HT-29 (cell line): ENCODE results near the gene FASLG. TPM values are rescaled to one million over a fixed set of nuclear protein-coding genes. Genes with fewer than 3 reads are reported as not detected.

Experiments
- DNase-seq: peaks from one replicate; pipeline ENCODE4 v3.0.0-alpha.2; 2015; ENCODE audit warnings: low spot score
- total RNA-seq: library from RNA; depleted of rRNA; stranded (reverse); fragments of >200 nt; shearing (Covaris generic); gene quantifications from 2 replicates; pipeline ENCODE4 v1.2.3, GENCODE V29; 2014

The FASLG gene
- total RNA-seq, 1 experiment from 2014 or later, result not detected

- no peak for DNase-seq
Measured at GRCh38 chr1:172646653-172647052, 12.2 kb upstream of the FASLG start.

GRCh38 chr1:172647110-172647564 lies 11.8 kb upstream of the FASLG start:
- no peak for DNase-seq

GRCh38 chr1:172647987-172648386 lies 10.9 kb upstream of the FASLG start:
- DNase-seq, result no peak

- no peak for DNase-seq
Measured at GRCh38 chr1:172650474-172651193, 8.3 kb upstream of the FASLG start.

- DNase-seq, result peak; percentile 35
Measured at GRCh38 chr1:172653015-172653709, 5.7 kb upstream of the FASLG start.

GRCh38 chr1:172654535-172654934 lies 4.4 kb upstream of the FASLG start:
- DNase-seq, result peak; percentile 41

- no peak for DNase-seq
Measured at GRCh38 chr1:172656576-172656975, 2.3 kb upstream of the FASLG start.

- no peak for DNase-seq
Measured at GRCh38 chr1:172657586-172657985, 1.3 kb upstream of the FASLG start.

GRCh38 chr1:172661107-172661506 lies 2.2 kb downstream of the FASLG start:
- no peak for DNase-seq

GRCh38 chr1:172662464-172663109 lies 3.7 kb downstream of the FASLG start:
- peak; percentile 59 for DNase-seq

GRCh38 chr1:172663732-172664131 lies 4.8 kb downstream of the FASLG start:
- no peak for DNase-seq

- DNase-seq, result no peak
Measured at GRCh38 chr1:172668097-172668496, 9.2 kb downstream of the FASLG start.

GRCh38 chr1:172669011-172669410 lies 10.1 kb downstream of the FASLG start:
- no peak for DNase-seq

GRCh38 chr1:172670316-172670715 lies 11.4 kb downstream of the FASLG start:
- no peak for DNase-seq

GRCh38 chr1:172670791-172671190 lies 11.9 kb downstream of the FASLG start:
- no peak for DNase-seq

GRCh38 chr1:172671591-172671990 lies 12.7 kb downstream of the FASLG start:
- no peak for DNase-seq

GRCh38 chr1:172672720-172673119 lies 13.8 kb downstream of the FASLG start:
- DNase-seq, result no peak

GRCh38 chr1:172673761-172674160 lies 14.9 kb downstream of the FASLG start:
- no peak for DNase-seq

- no peak for DNase-seq
Measured at GRCh38 chr1:172674831-172675613, 16.1 kb downstream of the FASLG start.

- DNase-seq, result peak; percentile 16
Measured at GRCh38 chr1:172679000-172679772, 20.3 kb downstream of the FASLG start.

- no peak for DNase-seq
Measured at GRCh38 chr1:172680244-172680643, 21.3 kb downstream of the FASLG start.
